SK-MEL-5 (cell line): ENCODE measurements around the gene FAM83F. TPM values are rescaled to one million over a fixed set of nuclear protein-coding genes. Genes with fewer than 3 reads are reported as not detected.

ENCODE experiments used
- DNase-seq: peaks from one replicate; pipeline ENCODE4 v3.0.0-alpha.2; 2016; ENCODE audit warnings: low read depth, low spot score
- in situ Hi-C: cut with HindIII; loops from 2 replicates; pipeline ENCODE4 v1.10.0; 2016; ENCODE audit warnings: low sequenced_read_pairs, high pct_unique_total_duplicates, low pct_unique_long_range_greater_than_20kb
- total RNA-seq: library from RNA; depleted of rRNA; stranded (reverse); fragments of >200 nt; shearing (Covaris generic); gene quantifications from 2 replicates; pipeline ENCODE4 v1.2.3, GENCODE V29; 2014

The FAM83F gene
- total RNA-seq, 1 experiment from 2014 or later: not detected

DNA sequence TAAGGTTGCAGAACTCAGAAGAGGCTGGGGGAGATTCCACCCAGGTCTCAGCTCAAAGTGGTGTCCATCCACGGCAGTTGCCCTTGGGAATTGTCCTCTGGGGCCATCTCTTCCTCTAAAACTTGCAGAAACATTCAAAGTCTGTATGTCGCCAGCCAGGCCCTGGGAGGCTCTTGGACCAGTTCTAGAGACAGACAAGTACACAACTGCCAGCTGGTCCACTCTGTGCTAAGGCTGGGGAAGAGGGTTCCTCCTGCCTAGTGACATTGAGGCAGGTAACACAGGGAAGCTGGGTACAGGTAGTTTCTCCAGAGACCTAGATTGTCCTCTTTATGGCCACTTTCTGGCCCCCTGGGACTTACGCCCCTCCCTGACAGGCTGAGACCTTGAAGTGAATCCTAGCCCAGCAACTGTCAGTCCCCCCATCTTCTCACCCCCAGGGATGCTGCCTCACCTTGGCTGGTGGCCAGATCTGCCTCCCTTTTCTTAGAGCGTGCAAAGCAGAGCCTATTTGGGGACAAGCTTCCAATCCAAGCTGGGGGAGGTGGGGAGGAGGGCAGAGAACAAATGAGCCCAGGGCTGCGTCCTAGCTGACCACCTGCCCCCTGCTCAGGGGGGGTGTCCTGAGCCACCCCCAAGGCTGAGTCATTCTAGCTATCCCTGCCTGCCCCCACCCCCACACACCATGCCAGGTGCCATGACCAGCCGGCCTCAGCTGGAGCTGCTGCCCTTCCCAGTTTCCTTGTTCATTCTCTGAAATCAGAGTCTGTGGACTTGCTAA lies 8.4 kb downstream of the FAM83F start:
- DNase-seq: no peak
- in situ Hi-C loops: loop anchor here (25.0 kb wide), 1 partner anchor 441 kb away; the partner anchor contains the start of gene CACNA1I

DNA sequence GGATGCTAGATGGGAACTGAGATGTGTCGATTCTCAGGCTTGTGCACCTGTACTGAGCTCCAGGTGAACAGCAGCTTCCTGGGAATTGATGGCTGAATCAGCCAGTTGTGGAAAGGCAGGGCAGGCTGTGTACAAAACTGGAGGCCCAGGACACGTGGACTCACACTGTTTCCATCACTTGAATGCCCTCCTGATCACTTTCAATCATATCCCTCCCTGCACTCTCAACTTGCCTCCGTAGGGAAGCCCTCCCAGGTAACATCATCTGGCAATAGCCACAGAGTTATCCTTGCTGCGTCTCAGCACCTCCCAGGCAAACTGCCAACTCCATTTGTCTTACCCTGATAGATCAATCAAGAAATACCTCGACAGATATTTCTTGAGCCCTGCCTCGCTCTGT lies 10.1 kb downstream of the FAM83F start:
- no peak for DNase-seq
- in situ Hi-C loops: loop anchor here (25.0 kb wide), 1 partner anchor 443 kb away; the partner anchor contains the start of gene CACNA1I

GRCh38 chr22:40006641-40007040 lies 11.9 kb downstream of the FAM83F start:
- no peak for DNase-seq
- in situ Hi-C loops: loop anchor here (25.0 kb wide), 1 partner anchor 444 kb away; the partner anchor contains the start of gene CACNA1I

- in situ Hi-C loops: loop anchor here (25.0 kb wide), 1 partner anchor 446 kb away; the partner anchor contains the start of gene CACNA1I
- no peak for DNase-seq
Observed at GRCh38 chr22:40007853-40008710, 13.3 kb downstream of the FAM83F start.

- in situ Hi-C loops: loop anchor here (25.0 kb wide), 1 partner anchor 447 kb away; the partner anchor contains the start of gene CACNA1I
- DNase-seq: no peak
Observed at GRCh38 chr22:40008726-40009291, 14.1 kb downstream of the FAM83F start.

DNA sequence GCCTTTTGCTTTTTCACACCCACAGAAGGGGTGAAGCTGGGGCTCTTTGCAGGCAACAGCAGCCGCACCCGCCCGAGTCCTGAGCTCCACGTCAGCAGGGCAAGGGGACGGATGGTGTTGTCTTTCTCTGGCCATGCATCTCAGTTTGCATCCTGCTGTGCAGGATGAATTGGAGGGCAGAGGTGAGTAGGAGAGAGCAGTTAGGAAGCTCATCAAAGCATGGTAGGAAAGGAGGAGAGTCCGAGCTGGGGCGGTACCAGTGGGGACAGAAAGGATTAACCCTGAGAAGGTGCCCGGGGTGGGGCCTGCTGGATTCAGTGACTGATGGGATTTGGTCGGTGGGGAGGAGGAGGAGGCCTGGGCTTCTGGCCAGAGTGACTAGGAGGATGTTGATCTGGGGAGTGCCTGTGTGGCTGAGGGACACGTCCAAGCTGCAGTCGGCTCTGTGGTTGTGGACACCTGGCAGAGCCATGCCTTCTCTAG lies 14.6 kb downstream of the FAM83F start:
- no peak for DNase-seq
- in situ Hi-C loops: loop anchor here (25.0 kb wide), 1 partner anchor 447 kb away; the partner anchor contains the start of gene CACNA1I

DNA sequence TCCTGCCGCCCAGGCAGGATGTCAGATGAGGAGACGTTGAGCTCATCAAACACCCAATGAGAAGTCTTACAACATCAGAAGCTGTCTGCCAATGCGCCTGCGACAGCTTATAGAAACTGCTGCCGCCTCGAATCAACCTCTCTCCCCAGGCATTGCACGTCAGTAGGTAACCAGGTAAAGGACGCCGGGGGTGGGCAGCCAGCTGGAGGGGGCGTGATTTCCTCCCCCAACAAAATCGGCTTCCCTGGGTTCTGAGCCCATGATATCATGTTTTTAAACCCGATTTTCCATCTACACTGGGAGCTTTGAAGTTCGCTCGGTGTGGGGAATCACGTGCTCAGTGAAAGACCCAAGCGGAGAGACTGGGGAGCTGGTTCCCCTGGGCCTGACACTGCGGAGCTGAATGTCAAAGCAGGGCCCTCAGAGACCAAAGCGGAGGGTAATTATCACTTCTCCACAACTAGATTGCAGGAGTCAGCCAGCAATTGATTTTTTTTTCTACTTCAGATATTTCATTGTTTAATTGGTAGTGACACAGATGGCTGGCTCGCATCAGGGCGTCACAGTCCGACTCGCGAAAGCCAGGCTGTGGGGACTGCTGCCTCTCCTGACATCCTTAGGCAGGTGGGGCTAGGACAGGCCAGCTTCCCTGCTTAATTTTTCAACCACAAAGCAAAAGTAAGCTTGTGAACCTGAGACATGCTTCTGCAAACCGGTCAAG lies 15.4 kb downstream of the FAM83F start:
- in situ Hi-C loops: loop anchor here (25.0 kb wide), 1 partner anchor 448 kb away; the partner anchor contains the start of gene CACNA1I
- no peak for DNase-seq

- in situ Hi-C loops: loop anchor here (25.0 kb wide), 1 partner anchor 448 kb away; the partner anchor contains the start of gene CACNA1I
Observed at GRCh38 chr22:40010746-40011145, 16.0 kb downstream of the FAM83F start.

DNA sequence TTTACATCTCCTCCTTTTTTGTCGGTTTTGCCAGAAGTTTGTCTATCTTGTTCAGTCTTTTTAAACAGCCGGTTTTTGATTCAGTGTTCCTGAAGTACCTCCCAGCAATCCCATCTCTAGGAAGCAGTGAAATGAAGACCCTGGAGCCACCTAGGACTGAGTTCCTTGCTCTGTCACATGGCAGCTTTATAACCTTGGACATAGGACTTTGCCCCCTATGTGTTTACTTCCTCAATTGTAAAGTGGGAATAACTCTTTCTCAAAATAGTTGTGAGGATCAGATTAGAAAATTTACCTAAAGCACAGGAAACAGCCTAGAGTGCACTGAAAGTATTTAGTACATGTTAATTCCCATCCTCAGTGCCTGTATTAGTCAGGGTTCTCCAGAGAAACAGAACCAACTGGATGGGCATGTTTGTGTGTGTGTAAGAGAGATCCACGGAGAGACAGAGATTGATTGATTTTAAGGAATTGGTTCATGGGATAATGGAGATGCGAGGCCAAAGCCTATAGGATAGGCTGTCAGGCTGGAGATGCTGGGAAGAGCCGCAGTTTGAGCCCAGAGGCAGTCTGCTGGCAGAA lies 20.0 kb downstream of the FAM83F start:
- DNase-seq: no peak
- in situ Hi-C loops: loop anchor here (25.0 kb wide), 1 partner anchor 452 kb away; the partner anchor contains the start of gene CACNA1I

More at GRCh38 chr22:40010746-40011145, 16.0 kb downstream of the FAM83F start:
- no peak for DNase-seq

GRCh38 chr22:40015358-40015976 lies 20.7 kb downstream of the FAM83F start:
- in situ Hi-C loops: loop anchor here (25.0 kb wide), 1 partner anchor 453 kb away; the partner anchor contains the start of gene CACNA1I
- no peak for DNase-seq

- no peak for DNase-seq
- in situ Hi-C loops: loop anchor here (25.0 kb wide), 1 partner anchor 456 kb away; the partner anchor contains the start of gene CACNA1I
Observed at GRCh38 chr22:40018051-40018450, 23.3 kb downstream of the FAM83F start.

GRCh38 chr22:40019100-40019499 lies 24.3 kb downstream of the FAM83F start:
- in situ Hi-C loops: loop anchor here (25.0 kb wide), 1 partner anchor 457 kb away; the partner anchor contains the start of gene CACNA1I

DNA sequence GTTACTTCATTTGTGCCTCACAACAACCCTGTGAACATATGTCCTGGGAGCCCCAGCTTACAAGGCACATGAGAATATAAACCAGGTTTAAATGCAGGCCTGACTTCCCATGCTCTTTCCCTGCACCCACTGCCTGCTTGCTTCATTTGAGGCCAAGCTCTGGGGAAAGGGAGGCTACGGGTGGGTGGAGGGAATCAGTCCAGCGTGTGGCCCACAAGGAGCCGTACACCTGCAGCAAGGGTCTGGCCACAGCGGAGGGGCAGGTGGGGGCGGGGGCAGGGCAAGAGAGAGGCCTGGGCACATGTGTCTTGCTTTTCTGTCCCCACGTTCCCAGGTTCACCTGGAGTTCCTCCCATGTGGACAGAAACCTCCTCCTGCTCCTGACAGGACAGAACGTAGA lies 26.2 kb downstream of the FAM83F start:
- DNase-seq: no peak
- in situ Hi-C loops: loop anchor here (25.0 kb wide), 1 partner anchor 459 kb away; the partner anchor contains the start of gene CACNA1I

More at GRCh38 chr22:40019100-40019499, 24.3 kb downstream of the FAM83F start:
- no peak for DNase-seq

- no peak for DNase-seq
- in situ Hi-C loops: loop anchor here (25.0 kb wide), 1 partner anchor 459 kb away; the partner anchor contains the start of gene CACNA1I
Observed at GRCh38 chr22:40021401-40022000, 26.7 kb downstream of the FAM83F start.

DNA sequence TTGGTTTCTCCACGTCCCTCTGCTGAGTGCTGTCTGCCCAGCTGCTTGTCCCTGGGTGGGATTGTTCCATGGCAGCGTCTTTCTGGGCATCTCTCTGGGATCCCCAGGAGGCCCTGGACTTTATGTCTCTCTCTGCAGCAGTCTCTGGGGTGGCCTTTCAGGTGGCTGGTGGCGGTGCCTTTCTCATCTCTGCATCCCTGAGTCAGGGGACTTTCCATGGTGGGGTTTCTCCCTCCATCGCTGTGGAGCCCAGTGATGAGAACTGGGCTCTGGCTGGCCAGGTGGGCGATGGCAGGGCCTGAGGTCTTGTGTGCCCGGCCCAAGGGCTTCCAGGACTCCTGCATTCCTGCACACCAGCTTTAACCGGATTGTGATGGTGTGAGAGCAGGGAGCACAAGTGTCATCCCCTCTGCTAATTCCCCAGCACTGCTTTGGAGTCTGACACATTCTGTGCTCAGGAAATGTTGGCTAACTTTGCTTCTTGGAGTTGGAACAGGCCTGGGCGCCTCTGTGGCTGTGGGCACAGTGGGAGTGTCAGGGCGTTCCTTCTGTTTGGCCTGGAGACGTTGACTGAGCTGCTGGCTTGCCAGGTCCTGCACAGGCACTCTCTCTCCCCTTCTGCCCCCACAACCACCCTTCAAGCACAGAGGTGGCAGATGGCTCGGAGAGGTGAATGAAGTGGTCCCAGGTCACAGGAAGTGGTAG lies 27.9 kb downstream of the FAM83F start:
- DNase-seq: no peak
- in situ Hi-C loops: loop anchor here (25.0 kb wide), 1 partner anchor 460 kb away; the partner anchor contains the start of gene CACNA1I
